Stimulated activated CD8-positive, alpha-beta memory T cell treated with anti-CD3 and anti-CD28 coated beads, Interleukin-2, amount 100 ng/mL, for 1 hour (primary cell): ENCODE results near the gene SORBS1.

Experiments used
- DNase-seq, 2 donors: peaks; one replicate each; pipeline ENCODE4 v3.0.0-alpha.2; 2020; ENCODE audit warnings: low read depth in 2 of 2

SORBS1 gene

GRCh38 chr10:95459446-95460045 lies 101.6 kb downstream of the SORBS1 start:
- no peak for DNase-seq

DNA sequence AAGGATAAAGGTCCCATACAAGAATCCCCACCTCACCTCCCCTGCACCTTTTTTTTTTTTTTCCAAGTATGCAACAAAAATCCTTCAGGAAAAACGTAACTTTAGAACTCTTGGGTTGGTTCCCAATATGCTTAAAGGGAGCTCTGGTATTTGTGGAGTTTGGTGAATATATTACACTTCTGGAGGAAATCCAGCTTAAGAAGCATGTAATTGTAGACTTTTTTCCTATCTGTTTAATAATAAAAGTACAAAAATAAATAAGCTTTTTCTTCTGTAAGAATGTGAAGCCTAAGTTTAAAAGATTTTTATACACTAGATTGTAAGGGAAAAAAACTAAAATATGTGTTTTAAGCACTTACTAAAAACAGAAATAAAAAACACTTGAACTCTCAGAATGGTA lies 102.3 kb downstream of the SORBS1 start:
- no peak for DNase-seq

- DNase-seq = no peak
Observed at GRCh38 chr10:95458014-95458413, 103.2 kb downstream of the SORBS1 start.

DNA sequence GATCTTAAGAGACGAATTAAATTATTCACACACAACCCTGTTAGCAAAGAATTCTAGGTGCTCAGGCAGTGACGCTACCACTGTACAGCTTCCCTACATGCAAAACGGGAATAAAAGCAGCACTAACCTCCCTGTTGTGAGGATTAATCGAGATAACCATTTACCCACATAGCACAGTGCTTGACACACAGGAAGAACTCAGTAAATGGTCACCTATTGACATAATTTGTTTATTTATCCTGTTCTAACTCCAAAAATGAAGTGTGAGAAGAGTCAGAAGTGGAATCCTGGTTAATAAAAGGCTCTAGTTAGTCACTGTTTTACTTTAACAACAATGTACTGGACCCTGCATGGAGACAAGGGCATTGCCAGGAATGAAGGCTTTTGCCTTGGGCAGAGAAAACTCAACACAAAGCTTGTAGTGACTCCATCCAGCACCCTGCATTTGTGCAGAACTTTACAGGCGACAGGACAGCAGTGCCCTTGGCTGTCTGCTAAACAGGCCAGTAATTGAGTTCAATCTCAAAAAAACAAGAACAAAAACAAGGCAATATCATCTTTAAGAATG lies 103.8 kb downstream of the SORBS1 start:
- no peak for DNase-seq

- no peak for DNase-seq
Observed at GRCh38 chr10:95456516-95456915, 104.7 kb downstream of the SORBS1 start.

GRCh38 chr10:95454940-95455339 lies 106.2 kb downstream of the SORBS1 start:
- no peak for DNase-seq

GRCh38 chr10:95454356-95454755 lies 106.8 kb downstream of the SORBS1 start:
- no peak for DNase-seq

- no peak for DNase-seq
Observed at GRCh38 chr10:95451568-95452524, 109.3 kb downstream of the SORBS1 start.

GRCh38 chr10:95451150-95451549 lies 110.0 kb downstream of the SORBS1 start:
- no peak for DNase-seq

DNA sequence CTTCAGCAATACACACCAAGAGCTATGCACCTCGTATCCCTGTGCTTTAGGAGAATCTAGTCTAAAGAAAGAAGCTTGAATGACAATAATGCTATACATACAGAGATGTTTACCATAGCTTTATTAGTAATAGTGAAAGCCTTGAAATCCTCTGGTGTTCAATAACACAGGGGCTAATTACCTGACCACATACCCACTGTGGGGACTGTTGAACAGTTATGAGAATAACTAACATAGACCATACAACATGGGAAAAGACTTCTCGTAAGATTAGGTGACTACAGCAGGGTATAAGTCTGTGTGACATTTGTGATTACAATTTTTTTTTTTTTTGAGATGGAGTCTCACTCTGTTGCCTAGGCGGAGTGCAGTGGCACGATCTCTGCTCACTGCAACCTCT lies 111.0 kb downstream of the SORBS1 start:
- DNase-seq = no peak

- DNase-seq = no peak
Observed at GRCh38 chr10:95447685-95448084, 113.5 kb downstream of the SORBS1 start.

GRCh38 chr10:95445837-95446486 lies 115.2 kb downstream of the SORBS1 start:
- DNase-seq = no peak

DNA sequence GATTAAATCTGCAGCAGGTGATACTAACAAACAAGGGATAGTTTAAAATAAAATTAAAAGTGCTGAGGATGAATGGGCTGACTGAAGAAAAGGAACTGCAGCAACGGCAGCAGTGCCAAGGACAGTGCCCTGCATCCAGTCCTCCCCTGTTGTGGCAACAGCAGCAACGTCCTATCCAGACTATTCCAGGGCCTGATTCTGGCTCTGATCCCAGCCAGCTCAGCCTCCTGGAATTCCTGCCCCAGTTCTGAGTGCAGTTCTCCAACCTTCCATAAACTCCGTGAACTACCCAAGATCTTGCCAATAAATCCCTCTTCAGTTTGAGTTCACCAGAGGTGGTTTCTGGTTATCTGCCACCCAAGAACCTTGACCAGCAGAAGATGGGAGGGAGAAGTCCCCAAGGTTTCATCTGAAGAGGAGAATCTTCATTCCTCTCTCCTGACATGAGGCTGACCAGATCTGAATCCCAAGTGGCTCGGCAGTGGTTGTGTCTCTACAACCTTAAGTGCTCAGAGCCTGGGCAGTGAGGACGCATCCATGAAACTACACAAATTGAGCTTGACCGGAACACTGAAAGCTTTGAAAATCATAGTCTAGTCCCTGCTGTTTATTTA lies 115.8 kb downstream of the SORBS1 start:
- no peak for DNase-seq

DNA sequence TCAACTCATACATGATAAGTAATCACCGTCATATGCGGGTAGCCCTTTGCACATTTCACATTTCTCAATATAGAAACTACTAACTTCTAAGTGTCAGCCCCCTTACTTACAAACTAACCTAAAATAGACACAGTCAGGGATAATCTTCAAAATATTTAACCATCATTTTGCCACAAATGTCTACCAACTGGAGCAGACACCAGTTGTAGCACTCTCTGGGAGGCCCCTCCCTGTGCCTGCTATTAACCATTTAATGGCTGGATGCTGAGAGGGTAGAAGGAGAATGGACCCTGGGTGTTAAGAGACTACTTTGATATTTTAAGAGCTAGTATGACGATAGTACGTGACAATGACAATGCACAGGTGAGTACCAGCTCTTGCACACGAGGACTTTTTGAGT lies 116.4 kb downstream of the SORBS1 start:
- DNase-seq = no peak

DNA sequence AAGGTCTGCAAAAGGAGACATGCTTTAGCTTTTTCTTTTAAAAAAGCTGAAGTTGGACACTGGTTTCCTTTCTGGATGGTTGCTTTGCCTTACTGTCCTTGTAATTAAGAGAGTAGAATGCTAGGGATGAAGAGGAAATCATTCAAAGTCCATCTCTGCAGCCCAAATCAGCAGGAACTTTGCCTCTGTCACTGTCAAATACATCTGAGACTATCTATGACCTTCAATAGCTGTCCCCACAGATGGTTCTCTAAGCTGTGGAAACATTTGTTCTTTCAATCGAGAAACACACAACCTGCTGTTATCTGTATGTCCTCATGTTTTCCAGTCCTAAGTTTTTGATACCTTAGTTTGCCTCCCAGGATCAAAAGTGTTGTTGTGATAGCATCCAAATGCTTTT lies 117.5 kb downstream of the SORBS1 start:
- no peak for DNase-seq

DNA sequence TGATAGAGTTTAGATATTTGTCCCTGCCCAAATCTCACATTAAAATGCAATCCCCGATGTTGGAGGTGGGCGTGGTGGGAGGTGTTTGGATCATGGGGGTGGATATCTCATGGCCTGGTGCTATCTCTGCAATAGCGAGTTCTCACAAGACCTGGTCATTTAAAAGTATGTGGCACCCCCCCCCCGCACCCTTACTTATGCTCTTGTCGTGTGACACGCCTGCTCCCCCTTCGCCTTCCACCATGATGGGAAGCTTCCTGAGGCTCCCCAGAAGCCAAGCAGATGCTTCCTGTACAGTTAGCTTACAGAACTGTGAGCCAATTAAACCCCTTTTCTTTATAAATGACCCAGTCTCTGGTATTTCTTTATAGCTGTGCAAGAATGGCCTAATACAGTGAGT lies 118.8 kb downstream of the SORBS1 start:
- no peak for DNase-seq

GRCh38 chr10:95441547-95441923 lies 119.6 kb downstream of the SORBS1 start:
- DNase-seq = no peak

- DNase-seq = no peak
Observed at GRCh38 chr10:95440756-95441546, 120.2 kb downstream of the SORBS1 start.

- DNase-seq = no peak
Observed at GRCh38 chr10:95440038-95440725, 121.0 kb downstream of the SORBS1 start.

DNA sequence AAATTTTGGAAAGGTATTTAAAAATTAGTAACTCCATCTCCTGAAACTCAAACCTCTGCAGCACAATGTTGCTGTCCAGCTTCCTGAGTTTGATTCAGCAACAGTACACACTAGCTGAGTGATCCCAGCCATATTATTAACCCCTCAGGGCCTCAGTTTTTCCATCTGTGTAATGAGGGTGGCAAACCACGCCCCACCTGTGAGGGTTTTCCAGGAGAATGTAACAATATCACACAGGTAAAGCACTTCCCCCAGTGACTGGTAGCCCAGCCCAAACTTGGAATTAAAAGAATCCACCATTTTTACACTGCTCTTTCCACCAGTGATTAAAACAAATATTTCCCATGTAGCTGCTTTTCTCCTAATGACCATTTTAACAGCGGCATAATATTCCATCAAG lies 122.4 kb downstream of the SORBS1 start:
- no peak for DNase-seq

- DNase-seq = no peak
Observed at GRCh38 chr10:95437669-95438068, 123.5 kb downstream of the SORBS1 start.
